ENCODE results near the gene HERC4. TPM values are rescaled to one million over a fixed set of nuclear protein-coding genes. Genes with fewer than 3 reads are reported as not detected.

HERC4 gene
- total and polyA plus RNA-seq, 2 donors (not counting 3 experiments of a cell fraction or from before 2014, with no cell fraction given), result 10.6 to 73.7 TPM

DNA sequence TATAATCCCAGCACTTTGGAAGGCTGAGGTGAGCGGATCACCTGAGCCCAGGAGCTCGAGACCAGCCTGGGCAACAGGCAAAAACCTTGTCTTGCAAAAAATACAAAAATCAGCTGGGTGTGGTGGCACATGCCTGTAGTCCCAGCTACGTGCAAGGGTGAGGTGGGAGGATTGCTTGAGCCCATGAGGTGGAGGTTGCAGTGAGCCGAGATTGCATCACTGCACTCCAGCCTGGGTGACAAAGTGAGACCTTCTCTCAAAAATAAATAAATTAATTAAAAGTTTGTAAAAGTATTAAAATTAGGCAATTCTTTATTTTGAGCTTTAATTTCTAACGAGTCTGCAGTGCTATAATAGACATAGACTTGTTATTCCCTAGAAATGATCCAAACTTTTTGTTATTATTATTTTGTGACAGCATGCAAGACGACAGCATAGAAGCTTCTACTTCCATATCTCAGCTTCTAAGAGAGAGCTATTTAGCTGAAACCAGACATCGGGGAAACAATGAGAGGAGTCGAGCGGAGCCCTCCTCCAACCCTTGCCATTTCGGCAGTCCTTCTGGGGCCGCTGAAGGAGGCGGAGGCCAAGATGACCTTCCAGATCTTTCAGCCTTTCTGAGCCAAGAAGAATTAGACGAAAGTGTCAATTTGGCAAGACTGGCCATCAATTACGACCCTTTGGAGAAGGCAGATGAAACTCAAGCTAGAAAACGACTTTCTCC is 46.1 kb upstream of the HERC4 start:
- FAIRE-seq, result no peak
- H3K4me2 ChIP-seq (ENCODE audit: insufficient read depth, low read length), result no peak overlapping the region
- no peak overlapping the region for H2AFZ ChIP-seq (ENCODE audit: low read depth, low read length)
- TF ChIP-seq EZH2 (IDR thresholded peaks at IDR 0.05; ENCODE audit: borderline replicate concordance, low read depth, low read length, severe bottlenecking), result no peak
- TF ChIP-seq POLR2AphosphoS5 (IDR thresholded peaks at IDR 0.05; ENCODE audit: insufficient read depth, low read depth, low read length), result no peak
- TF ChIP-seq, protein P1, sequence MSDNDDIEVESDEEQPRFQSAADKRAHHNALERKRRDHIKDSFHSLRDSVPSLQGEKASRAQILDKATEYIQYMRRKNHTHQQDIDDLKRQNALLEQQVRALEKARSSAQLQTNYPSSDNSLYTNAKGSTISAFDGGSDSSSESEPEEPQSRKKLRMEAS (IDR thresholded peaks at IDR 0.05; ENCODE audit: insufficient read depth, insufficient read length), result no peak
- TF ChIP-seq MYC (IDR thresholded peaks at IDR 0.05; ENCODE audit: low read depth, low read length), result no peak
- TF ChIP-seq, protein P2, sequence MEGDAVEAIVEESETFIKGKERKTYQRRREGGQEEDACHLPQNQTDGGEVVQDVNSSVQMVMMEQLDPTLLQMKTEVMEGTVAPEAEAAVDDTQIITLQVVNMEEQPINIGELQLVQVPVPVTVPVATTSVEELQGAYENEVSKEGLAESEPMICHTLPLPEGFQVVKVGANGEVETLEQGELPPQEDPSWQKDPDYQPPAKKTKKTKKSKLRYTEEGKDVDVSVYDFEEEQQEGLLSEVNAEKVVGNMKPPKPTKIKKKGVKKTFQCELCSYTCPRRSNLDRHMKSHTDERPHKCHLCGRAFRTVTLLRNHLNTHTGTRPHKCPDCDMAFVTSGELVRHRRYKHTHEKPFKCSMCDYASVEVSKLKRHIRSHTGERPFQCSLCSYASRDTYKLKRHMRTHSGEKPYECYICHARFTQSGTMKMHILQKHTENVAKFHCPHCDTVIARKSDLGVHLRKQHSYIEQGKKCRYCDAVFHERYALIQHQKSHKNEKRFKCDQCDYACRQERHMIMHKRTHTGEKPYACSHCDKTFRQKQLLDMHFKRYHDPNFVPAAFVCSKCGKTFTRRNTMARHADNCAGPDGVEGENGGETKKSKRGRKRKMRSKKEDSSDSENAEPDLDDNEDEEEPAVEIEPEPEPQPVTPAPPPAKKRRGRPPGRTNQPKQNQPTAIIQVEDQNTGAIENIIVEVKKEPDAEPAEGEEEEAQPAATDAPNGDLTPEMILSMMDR (IDR thresholded peaks at IDR 0.05; ENCODE audit: extremely low read depth in 1 of 2, insufficient read depth in 1 of 2, low read depth in 1 of 2, low read length in 2 of 2), result no peak
- TF ChIP-seq JUN (IDR thresholded peaks at IDR 0.05; ENCODE audit: borderline replicate concordance, insufficient read depth, insufficient read length, low read depth), result no peak
- no peak for TF ChIP-seq GATA2 (IDR thresholded peaks at IDR 0.05; ENCODE audit: insufficient read depth, insufficient read length, low read depth, low read length)
- no peak for TF ChIP-seq POLR2A (IDR thresholded peaks at IDR 0.05; ENCODE audit: low read depth, low read length)
- no peak for TF ChIP-seq FOS (IDR thresholded peaks at IDR 0.05; ENCODE audit: borderline replicate concordance, insufficient read depth, low read length)
- no peak overlapping the region for H3K4me3 ChIP-seq (replicated peaks in 1 of 3; ENCODE audit: insufficient read depth in 1 of 3, low read depth in 1 of 3, low read length in 3 of 3)
- H3K36me3 ChIP-seq (ENCODE audit: control insufficient read depth in 2 of 2, extremely low read depth in 1 of 2, insufficient read depth in 2 of 2, low read length in 2 of 2), result no peaks in the 10 kb centered on the region
- H3K79me2 ChIP-seq (ENCODE audit: control insufficient read depth, insufficient read depth, low read length), result no peaks in the 10 kb centered on the region
- H4K20me1 ChIP-seq (replicated peaks; ENCODE audit: control insufficient read depth, extremely low read depth, insufficient read depth, low read length), result no peaks in the 10 kb centered on the region
- H3K9me1 ChIP-seq (replicated peaks; ENCODE audit: control insufficient read depth, extremely low read depth, insufficient read depth, low read length), result no peaks in the 10 kb centered on the region
- no peak overlapping the region for H3K9ac ChIP-seq (replicated peaks; ENCODE audit: extremely low read depth, insufficient read depth, low read length)
- no peaks in the 10 kb centered on the region for H3K9me3 ChIP-seq (replicated peaks; ENCODE audit: control insufficient read depth, insufficient read depth, low read length)
- no TSS peak for BruUV-seq (replicated peaks)
- dilution Hi-C loops (cut with MboI; ENCODE audit: extremely low pct_ligation_motif_present, low sequenced_read_pairs) (no loop called here), intact Hi-C loops (cut with micrococcal nuclease) (no loop called here)
- no peaks in the 10 kb centered on the region for H3K4me1 ChIP-seq (ENCODE audit: control insufficient read depth, extremely low read depth, insufficient read depth, low read length)
- H3K27me3 ChIP-seq (ENCODE audit: control insufficient read depth in 2 of 2, insufficient read depth in 2 of 2, low read length in 2 of 2), result no peaks in the 10 kb centered on the region
- H3K27ac ChIP-seq (ENCODE audit: insufficient read depth, low read depth, low read length), result no peak overlapping the region
- POLR2A ChIA-PET, result no interaction called here
- CTCF ChIA-PET, result interaction anchor here (0.8 to 2.1 kb wide), 11 partner anchors 10 to 92 kb away, joined by 3 to 7 read pairs (median 4); no protein-coding TSS in a partner anchor
- DNase-seq (ENCODE audit: low read depth, low spot score), result no peak

All from endothelial cell of umbilical vein (primary cell).